ENCODE results near the gene PCGF1.
"Not testable (repeated sequence)": the region's sequence is repeated elsewhere in the genome, so short reads cannot be mapped to it uniquely, and the experiment has no call there.

The PCGF1 gene

GRCh38 chr2:74474481-74474880, 33.0 kb downstream of the PCGF1 start:
- DNase-seq = no peak

DNA sequence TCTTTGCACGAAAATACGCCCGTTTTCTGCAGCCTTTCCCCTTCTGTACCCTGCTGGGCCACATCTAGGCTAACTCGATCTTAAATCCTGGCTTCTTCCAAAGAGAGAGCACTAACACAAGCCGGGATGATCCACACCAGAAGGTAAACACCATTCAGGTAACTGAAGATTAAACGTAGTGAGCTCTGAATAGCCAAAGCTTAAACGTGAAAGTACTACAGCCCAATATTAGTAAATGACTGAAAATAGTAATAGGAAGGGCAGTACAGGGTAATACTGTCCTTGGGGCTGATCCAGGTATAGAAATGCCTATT, 34.6 kb downstream of the PCGF1 start:
- no peak for DNase-seq

GRCh38 chr2:74472086-74472944, 35.2 kb downstream of the PCGF1 start, which contains the start of gene MRPL53:
Gene MRPL53 (minus strand): TSS chr2:74472680. CDS start chr2:74472660, 20 bp downstream.
- DNase-seq = peak; percentile 65 to 95 (median 89)

GRCh38 chr2:74471332-74472065, 36.0 kb downstream of the PCGF1 start:
- DNase-seq = no peak

DNA sequence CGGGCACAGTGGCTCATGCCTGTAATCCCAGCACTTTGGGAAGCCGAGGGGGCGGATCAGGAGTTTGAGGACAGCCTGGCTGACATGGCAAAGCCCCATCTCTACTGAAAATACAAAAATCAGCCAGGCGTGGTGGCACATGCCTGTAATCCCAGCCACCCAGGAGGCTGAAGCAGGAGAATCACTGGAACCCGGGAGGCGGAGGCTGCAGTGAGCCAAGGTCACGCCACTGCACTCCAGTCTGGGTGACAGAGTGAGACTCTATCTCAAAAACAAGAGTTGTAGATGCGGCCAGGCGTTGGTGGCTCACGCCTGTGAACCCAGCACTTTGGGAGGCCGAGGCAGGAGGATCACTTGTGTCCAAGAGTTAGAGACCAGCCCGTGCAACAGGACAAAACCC, 36.8 kb downstream of the PCGF1 start:
- DNase-seq = not testable (repeated sequence)

GRCh38 chr2:74464406-74464805, 43.1 kb downstream of the PCGF1 start:
- DNase-seq = no peak

GRCh38 chr2:74462786-74463105, 44.7 kb downstream of the PCGF1 start:
- no peak for DNase-seq

- no peak for DNase-seq
Measured at GRCh38 chr2:74462054-74462785, 45.3 kb downstream of the PCGF1 start.

GRCh38 chr2:74461187-74462053, 46.1 kb downstream of the PCGF1 start:
- DNase-seq = no peak

GRCh38 chr2:74460187-74460586, 47.3 kb downstream of the PCGF1 start:
- DNase-seq = peak in 1 of 58 donors; percentile 11

DNA sequence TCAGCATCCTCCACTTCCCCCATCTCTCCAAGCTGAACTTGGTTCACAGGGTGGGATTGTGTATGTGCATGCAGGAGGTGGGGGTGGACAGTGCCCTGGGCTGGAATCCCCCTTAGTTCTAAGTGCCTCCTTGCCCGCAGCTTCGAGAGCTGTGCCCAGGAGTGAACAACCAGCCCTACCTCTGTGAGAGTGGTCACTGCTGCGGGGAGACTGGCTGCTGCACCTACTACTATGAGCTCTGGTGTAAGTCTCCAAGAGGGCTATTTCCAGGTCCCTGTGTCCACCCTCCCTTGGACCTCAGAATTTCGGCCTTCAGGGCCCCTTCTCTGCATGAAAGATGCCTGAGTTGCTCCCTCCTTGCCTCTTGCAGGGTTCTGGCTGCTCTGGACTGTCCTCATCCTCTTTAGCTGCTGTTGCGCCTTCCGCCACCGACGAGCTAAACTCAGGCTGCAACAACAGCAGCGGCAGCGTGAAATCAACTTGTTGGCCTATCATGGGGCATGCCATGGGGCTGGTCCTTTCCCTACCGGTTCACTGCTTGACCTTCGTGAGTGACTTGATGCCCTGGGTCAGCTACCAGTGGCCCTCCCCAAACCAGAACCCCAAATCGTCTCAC, 47.9 kb downstream of the PCGF1 start:
- not testable (repeated sequence) for DNase-seq

- DNase-seq = no peak
Measured at GRCh38 chr2:74458938-74459363, 48.5 kb downstream of the PCGF1 start.

DNA sequence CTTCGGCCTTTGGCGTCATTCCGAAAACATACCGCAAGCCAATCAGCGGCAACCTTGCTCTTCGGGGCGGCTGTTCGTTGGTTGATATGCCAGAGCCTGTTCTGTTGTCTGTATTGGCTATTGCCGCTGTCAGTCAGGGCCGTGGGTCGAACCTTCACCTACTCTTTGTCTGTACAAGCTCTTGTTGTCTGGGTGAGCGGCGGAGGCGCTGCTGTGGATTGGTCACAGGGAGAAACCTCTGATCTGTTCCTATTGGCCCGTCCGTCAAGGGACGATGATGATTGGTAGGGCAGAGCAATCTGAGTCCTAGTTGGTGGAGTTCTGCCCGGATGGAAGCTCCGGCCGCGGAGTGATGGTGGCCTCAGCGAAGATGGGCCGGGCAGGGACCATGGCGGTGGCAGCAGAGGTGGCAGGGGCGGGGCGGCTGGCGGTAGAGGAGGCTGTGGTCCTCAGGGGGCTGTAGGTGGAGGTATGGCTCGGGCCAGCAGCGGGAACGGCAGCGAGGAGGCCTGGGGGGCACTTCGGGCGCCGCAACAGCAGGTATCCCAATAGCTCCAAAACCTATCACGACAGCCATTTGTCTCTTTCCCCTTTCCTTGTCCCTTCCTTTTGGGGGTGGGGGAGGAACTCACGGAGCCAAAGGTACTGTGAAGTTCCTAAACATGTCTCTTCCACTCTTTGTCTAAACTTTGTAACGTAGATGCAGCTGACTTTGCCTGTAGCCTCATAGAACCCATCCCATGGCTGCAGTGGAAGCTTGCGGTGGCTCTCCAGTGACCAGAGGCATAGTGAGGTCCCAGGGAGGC, 49.2 kb downstream of the PCGF1 start, which contains the start of gene WBP1:
Gene WBP1 (plus strand): TSS at position 307 of the 806 bp plus-strand sequence. CDS start 165 bp downstream, at position 472.
- DNase-seq = peak; percentile 92 to 100 (median 100)

- DNase-seq = peak in 39 of 58 donors; percentile 37 to 86 (median 64)
Measured at GRCh38 chr2:74457549-74458131, 49.9 kb downstream of the PCGF1 start.

DNA sequence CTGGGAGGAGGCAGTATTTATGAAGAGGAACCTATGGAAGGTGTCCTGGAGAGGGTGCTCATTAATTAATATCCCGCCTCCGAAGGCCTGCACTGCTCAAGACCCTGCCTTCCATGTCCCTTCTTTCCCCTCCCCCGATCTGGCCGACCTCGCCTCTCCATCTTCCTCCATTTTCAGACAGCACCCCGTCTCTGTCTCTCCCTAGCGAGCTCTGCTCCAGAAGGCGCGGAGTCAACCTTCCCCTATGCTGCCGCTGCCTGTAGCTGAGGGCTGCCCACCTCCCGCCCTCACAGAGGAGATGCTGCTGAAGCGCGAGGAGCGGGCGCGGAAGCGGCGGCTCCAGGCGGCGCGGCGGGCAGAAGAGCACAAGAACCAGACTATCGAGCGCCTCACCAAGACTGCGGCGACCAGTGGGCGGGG, 50.4 kb downstream of the PCGF1 start:
- peak in 8 of 58 donors; percentile 9 to 78 (median 58) for DNase-seq
